ENCODE measurements around the gene RAB11A. TPM values are rescaled to one million over a fixed set of nuclear protein-coding genes. Genes with fewer than 3 reads are reported as not detected.

The RAB11A gene
- total and polyA plus RNA-seq, 2 donors (not counting 1 experiment from before 2014, with no cell fraction given), result 83.2 to 126 TPM

DNA sequence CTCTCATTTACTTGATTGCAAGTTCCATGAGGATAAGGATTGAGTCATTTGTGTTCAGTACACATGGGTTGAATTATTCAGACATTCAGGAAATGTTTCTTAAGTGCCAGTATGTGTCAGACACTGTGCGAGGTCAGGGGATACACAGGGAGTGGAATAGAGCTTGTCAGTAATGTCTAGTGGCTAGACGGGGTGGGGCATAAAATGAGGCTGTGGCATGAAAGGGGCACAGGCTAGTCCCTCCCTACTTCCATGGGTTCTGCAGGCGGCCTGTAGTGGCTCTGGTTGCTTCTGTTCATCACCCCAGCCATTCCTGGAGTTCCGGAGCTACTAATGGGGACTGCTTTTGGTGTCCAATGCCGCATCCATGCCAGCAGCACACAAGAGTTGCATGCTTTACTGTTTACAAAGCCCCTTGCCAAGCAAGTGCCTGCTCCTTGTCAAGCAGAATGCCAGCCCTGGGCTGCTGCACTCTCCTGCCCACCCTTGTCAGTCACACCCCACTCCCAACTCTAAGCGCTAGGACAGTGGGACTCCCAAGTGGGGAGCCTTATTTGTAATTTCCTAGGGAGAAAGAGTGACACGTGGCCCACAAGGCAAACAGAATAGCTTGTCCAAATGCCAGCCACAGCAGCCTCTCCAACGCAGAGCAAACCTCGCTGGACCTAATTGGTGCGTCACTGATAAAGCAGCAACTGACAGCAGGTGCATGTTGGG, 70.8 kb downstream of the RAB11A start:
- DNase-seq (no peak), ATAC-seq (ENCODE audit: low read depth) (no peak)
- Mint-ChIP-seq H3K27me3 (no peaks in the 10 kb centered on the region), H3K4me3 (no peak overlapping the region), H3K27ac (no peak overlapping the region), H3K4me1 (no peaks in the 10 kb centered on the region), H3K9me3 (ENCODE audit: insufficient read depth) (no peaks in the 10 kb centered on the region)
- no peaks in the 10 kb centered on the region for H4K20me1 ChIP-seq (ENCODE audit: control insufficient read depth, insufficient read depth, low read length, poor library complexity, severe bottlenecking)
- H3K36me3 ChIP-seq (replicated peaks in 1 of 2; ENCODE audit: control extremely low read depth in 1 of 2, control insufficient read depth in 1 of 2, extremely low read depth in 1 of 2, insufficient read depth in 2 of 2, low read length in 1 of 2), result no peaks in the 10 kb centered on the region
- no peak overlapping the region for H2AFZ ChIP-seq (ENCODE audit: insufficient read depth, low read depth, low read length, poor library complexity, severe bottlenecking)
- 94% methylated on average over 8 of the region's 10 CpGs for WGBS (ENCODE audit: insufficient coverage)
- no peak overlapping the region for H3K27ac ChIP-seq (ENCODE audit: low read length in 2 of 2)
- TF ChIP-seq, protein P1, sequence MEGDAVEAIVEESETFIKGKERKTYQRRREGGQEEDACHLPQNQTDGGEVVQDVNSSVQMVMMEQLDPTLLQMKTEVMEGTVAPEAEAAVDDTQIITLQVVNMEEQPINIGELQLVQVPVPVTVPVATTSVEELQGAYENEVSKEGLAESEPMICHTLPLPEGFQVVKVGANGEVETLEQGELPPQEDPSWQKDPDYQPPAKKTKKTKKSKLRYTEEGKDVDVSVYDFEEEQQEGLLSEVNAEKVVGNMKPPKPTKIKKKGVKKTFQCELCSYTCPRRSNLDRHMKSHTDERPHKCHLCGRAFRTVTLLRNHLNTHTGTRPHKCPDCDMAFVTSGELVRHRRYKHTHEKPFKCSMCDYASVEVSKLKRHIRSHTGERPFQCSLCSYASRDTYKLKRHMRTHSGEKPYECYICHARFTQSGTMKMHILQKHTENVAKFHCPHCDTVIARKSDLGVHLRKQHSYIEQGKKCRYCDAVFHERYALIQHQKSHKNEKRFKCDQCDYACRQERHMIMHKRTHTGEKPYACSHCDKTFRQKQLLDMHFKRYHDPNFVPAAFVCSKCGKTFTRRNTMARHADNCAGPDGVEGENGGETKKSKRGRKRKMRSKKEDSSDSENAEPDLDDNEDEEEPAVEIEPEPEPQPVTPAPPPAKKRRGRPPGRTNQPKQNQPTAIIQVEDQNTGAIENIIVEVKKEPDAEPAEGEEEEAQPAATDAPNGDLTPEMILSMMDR (IDR thresholded peaks at IDR 0.05), result no peak
- TF ChIP-seq EZH2 (IDR thresholded peaks at IDR 0.05; ENCODE audit: borderline replicate concordance, insufficient read depth, low read depth, low read length, poor library complexity, severe bottlenecking), result no peak
- no peaks in the 10 kb centered on the region for H3K27me3 ChIP-seq (replicated peaks in 1 of 4; ENCODE audit: control extremely low read depth in 1 of 4, control insufficient read depth in 3 of 4, insufficient read depth in 4 of 4, low read length in 3 of 4)
- ChIA-PET POLR2A (no interaction called here), CTCF (no interaction called here)
- no peaks in the 10 kb centered on the region for H3K79me2 ChIP-seq (ENCODE audit: control insufficient read depth, insufficient read depth, low read length)
- H3K4me1 ChIP-seq (ENCODE audit: control insufficient read depth in 2 of 2, insufficient read depth in 2 of 2, low read length in 2 of 2), result no peaks in the 10 kb centered on the region
- H3K4me3 ChIP-seq (ENCODE audit: control extremely low read depth in 1 of 5, extremely low read depth in 1 of 5, insufficient read depth in 1 of 5, low read depth in 2 of 5, low read length in 4 of 5), result no peak overlapping the region
- intact Hi-C loops (cut with micrococcal nuclease), result no loop called here
- no peaks in the 10 kb centered on the region for H3K9me3 ChIP-seq (ENCODE audit: control extremely low read depth in 1 of 3, control insufficient read depth in 2 of 3, insufficient read depth in 1 of 3, low read length in 2 of 3)
- no peak overlapping the region for H3K4me2 ChIP-seq (replicated peaks; ENCODE audit: low read depth, low read length, poor library complexity, severe bottlenecking)
- H3K9ac ChIP-seq (ENCODE audit: low read length), result no peak overlapping the region

DNA sequence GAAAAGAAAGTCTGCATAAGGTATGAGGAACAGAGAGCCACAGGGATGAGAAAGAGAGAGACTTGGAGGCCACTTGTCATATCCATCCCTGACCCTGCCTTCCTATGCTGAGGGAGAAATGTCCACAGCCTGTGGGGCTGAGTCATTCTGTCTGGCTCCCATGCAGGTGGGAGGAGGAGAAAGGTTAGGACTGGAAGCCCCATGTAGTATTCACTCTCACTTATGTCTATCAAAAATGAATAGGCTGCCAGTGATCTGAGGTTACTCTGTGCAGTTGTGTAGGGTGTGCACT, 71.3 kb downstream of the RAB11A start:
- no peak for DNase-seq
- intact Hi-C loops (cut with micrococcal nuclease), result no loop called here
- Histone ChIP-seq H3K9me3 (ENCODE audit: control extremely low read depth in 1 of 3, control insufficient read depth in 2 of 3, insufficient read depth in 1 of 3, low read length in 2 of 3) (no peaks in the 10 kb centered on the region), H3K27ac (ENCODE audit: low read length in 2 of 2) (no peak overlapping the region), H3K9ac (ENCODE audit: low read length) (no peak overlapping the region), H4K20me1 (ENCODE audit: control insufficient read depth, insufficient read depth, low read length, poor library complexity, severe bottlenecking) (no peaks in the 10 kb centered on the region), H2AFZ (ENCODE audit: insufficient read depth, low read depth, low read length, poor library complexity, severe bottlenecking) (no peak overlapping the region), H3K36me3 (replicated peaks in 1 of 2; ENCODE audit: control extremely low read depth in 1 of 2, control insufficient read depth in 1 of 2, extremely low read depth in 1 of 2, insufficient read depth in 2 of 2, low read length in 1 of 2) (no peaks in the 10 kb centered on the region), H3K79me2 (ENCODE audit: control insufficient read depth, insufficient read depth, low read length) (no peaks in the 10 kb centered on the region), H3K27me3 (replicated peaks in 1 of 4; ENCODE audit: control extremely low read depth in 1 of 4, control insufficient read depth in 3 of 4, insufficient read depth in 4 of 4, low read length in 3 of 4) (no peaks in the 10 kb centered on the region), H3K4me2 (replicated peaks; ENCODE audit: low read depth, low read length, poor library complexity, severe bottlenecking) (no peak overlapping the region), H3K4me1 (ENCODE audit: control insufficient read depth in 2 of 2, insufficient read depth in 2 of 2, low read length in 2 of 2) (no peaks in the 10 kb centered on the region), H3K4me3 (ENCODE audit: control extremely low read depth in 1 of 5, extremely low read depth in 1 of 5, insufficient read depth in 1 of 5, low read depth in 2 of 5, low read length in 4 of 5) (no peak overlapping the region)
- ChIA-PET CTCF (no interaction called here), POLR2A (no interaction called here)
- Mint-ChIP-seq H3K4me3 (no peak overlapping the region), H3K27ac (no peak overlapping the region), H3K27me3 (no peaks in the 10 kb centered on the region), H3K4me1 (no peaks in the 10 kb centered on the region), H3K9me3 (ENCODE audit: insufficient read depth) (no peaks in the 10 kb centered on the region)
- TF ChIP-seq, protein P1 (IDR thresholded peaks at IDR 0.05), result no peak
- no peak for TF ChIP-seq EZH2 (IDR thresholded peaks at IDR 0.05; ENCODE audit: borderline replicate concordance, insufficient read depth, low read depth, low read length, poor library complexity, severe bottlenecking)
- no peak for ATAC-seq (ENCODE audit: low read depth)

Small RNAs within 50 kb of the gene (small RNA-seq; reads per million reads assigned to genes)
- not detected for gene RF00026 (ENCODE audit: insufficient read length, low read depth, low replicate concordance)

Other genes with a start within 250 kb of the RAB11A start
- 6.7 and 8.0 TPM in 2 replicates for gene SLC24A1, start 247.6 kb upstream of the RAB11A start, total RNA-seq
- gene SLC24A1, start 247.6 kb upstream of the RAB11A start, polyA plus RNA-seq, result 1.7 and 1.8 TPM in 2 replicates
- 103 and 114 TPM in 2 replicates for gene DENND4A, start 77.2 kb upstream of the RAB11A start, total RNA-seq
- 24.4 and 31.2 TPM in 2 replicates for gene DENND4A, start 77.2 kb upstream of the RAB11A start, polyA plus RNA-seq